GM12873 (cell line): ENCODE data around the gene EMX1.

ENCODE experiments used
- CTCF ChIP-seq: IDR thresholded peaks from 2 replicates; pipeline ENCODE4 v1.5.1; 2012; ENCODE audit warnings: low read depth, mild to moderate bottlenecking, moderate library complexity, low read length, control low read depth; ENCODE audit not compliant: insufficient read depth; ENCODE audit errors: missing control alignments

The EMX1 gene

DNA sequence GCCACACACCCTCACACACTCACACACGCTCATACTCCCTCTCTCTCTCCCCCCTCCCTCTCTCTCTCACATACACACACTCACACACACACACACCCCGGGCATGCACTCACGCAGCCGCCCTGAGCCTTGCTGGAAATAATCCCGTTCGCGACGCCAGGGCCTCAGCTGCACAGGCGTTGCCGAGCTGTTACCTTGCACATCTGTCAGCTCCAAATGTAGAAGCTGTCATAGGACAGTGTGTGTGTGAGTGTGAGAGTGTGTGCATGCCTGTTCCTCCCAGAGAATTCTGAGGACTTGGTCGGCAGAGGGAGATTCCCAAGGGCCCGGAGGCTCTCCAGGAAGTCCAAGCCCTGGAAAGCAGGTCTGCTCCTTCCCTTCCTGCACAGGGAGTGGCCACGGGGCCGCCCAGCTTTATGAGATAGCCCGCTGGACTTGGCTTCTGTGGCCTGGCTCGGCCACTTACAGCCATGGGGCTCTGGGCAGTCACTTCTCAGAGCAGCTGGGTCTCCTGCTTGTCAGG lies 21.5 kb upstream of the EMX1 start:
- no peak for TF ChIP-seq CTCF

- no peak for TF ChIP-seq CTCF
Observed at GRCh38 chr2:72896446-72896845, 20.9 kb upstream of the EMX1 start.

DNA sequence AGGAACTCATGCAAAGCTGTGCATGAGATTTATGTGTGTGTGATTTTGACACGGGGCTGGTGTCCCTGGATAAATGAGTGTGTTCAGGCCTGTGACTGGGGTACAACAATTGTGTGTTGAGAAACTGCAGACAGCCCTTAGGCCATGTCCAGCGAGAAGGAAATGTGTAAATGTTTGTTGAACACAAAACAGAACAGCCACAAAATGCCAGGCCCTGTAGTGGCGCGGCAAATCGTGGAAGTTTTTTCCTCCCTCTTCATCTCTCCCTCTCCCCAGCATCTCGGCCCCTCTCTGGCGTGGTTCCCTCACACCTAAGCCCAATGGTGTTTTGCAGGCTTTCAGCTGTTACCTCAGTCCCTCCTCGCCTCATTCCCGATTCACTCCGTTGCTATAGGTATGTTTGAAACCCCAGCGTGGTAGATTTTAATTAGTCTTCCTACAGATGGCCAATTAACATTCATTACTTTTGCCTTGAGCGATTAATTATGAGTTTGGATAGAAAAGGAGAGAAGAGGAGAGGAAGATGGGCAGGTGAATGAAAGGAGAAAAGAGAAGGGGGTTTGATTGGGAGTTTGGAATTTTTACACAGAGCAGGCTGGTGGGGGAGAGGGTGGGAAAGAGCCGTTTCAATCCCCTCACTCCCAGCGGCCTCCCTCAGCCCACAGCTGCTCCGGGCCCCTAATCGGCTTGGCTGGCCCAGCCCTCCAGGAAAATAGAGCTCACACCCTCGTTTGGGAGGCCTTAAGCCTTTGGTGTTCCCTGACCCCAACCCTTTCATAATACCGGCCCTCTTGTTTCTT lies 19.3 kb upstream of the EMX1 start:
- no peak for TF ChIP-seq CTCF

DNA sequence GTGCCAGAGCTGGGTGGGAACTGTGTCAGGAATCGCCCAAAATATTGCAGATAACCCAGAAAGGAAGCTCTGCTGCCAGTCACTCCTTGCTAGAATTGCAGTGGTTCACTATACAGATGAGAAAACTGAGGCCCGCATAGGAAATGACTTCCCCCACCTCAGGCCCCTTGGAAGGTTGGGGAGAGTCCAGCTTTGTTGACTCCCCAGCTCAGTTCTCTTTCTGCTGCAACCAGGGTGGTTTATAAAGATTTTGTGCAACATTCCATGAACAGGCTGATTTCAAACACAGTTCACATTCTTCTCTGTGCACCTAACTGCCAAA lies 18.8 kb upstream of the EMX1 start:
- no peak for TF ChIP-seq CTCF

DNA sequence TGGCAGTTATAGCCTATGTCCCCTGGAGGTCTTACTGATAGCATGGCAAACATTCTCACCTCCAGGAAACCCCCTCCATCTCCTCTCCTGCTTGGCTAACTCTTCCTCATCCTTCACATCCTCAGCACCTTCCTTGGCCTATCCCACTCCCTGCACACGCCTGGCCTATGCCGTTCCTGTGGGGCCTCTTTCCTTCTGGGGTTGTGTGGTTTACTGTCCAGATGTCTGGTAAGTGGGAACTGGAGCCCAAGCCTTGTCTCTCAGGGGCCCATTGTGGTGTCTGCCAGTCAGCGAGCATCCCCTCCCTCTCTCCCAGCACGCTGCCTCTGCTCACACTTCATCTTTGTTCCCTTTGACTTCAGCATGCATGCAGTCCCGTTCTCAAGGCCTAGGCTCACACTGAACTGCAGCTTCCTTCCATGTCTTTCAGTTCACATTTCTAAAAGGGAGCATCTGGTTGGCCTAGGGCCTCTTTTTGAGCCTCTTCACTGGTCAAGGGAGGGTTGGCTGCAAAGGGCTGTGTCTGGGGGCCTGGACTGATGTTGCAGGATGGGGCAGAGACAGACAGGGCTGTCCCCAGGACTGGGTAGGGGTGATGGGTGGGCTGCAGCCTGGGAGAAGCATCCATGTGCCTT lies 17.0 kb upstream of the EMX1 start:
- no peak for TF ChIP-seq CTCF

DNA sequence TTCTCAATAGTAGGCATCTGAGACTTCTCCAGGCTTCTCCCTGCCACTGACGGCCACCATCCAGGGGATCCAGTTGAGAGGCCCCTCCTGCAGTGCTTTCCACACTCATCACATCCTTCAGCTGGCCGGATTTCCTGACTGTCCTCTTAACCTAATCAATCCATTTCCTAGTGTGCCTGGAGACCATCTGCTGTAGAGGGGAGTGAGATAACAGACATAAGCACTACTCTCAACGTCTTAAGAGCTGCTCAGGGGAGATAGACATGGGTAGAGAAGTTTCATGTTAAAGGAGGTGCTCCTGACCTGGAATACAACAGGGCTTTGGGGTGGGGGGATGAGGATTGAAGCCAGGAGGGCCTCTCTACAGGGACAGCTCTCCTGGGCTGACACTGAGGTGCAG lies 15.9 kb upstream of the EMX1 start:
- no peak for TF ChIP-seq CTCF

DNA sequence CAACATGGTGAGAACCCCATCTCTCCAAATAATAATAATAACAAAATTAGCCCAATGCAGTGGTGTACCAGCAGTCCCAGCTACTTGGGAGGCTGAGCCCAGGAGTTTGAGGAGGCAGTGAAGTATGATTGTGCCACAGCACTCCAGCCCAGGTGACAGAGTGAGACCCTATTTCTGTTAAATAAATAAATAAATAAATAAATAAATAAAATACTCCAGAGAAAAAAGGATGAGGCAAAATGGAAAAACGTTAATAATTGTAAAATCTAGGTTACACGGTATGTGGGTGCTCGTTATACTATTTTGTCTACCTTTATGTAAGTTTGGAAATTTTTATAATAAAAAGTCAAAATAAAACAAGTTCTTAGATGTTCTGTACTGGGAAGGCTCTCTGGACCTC lies 8.6 kb upstream of the EMX1 start:
- TF ChIP-seq CTCF: no peak
